Effector memory CD8-positive, alpha-beta T cell (primary cell): ENCODE data around the gene CFAP251.
"Not testable (repeated sequence)": the region's sequence is repeated elsewhere in the genome, so short reads cannot be mapped to it uniquely, and the experiment has no call there.

Source experiments
- ATAC-seq: fragments of 150-1000 bp; cut with Tn5 transposase; replicated peaks from 2 replicates; pipeline ENCODE4 v1.10.0; 2021; ENCODE audit warnings: mild to moderate bottlenecking, moderate library complexity
- DNase-seq, 3 experiments: peaks; one replicate each; pipeline ENCODE4 v3.0.0; 2021
- H3K27ac Mint-ChIP-seq, 2 donors: one replicate each; pipeline ENCODE4 v1.8.0; 2022; ENCODE audit warnings: mild to moderate bottlenecking in 2 of 2, mixed read lengths in 2 of 2, moderate library complexity in 2 of 2
- H3K27me3 Mint-ChIP-seq, 2 donors: one replicate each; pipeline ENCODE4 v1.8.0; 2022; ENCODE audit warnings: mixed read lengths in 2 of 2
- H3K36me3 Mint-ChIP-seq: one replicate; pipeline ENCODE4 v1.8.0; 2022; ENCODE audit warnings: mild to moderate bottlenecking, moderate library complexity, mixed read lengths; ENCODE audit not compliant: insufficient read depth
- H3K4me1 Mint-ChIP-seq, 2 donors: one replicate each; pipeline ENCODE4 v1.8.0; 2022; ENCODE audit warnings: low read depth in 2 of 2, mixed read lengths in 2 of 2
- H3K4me3 Mint-ChIP-seq, 2 donors: one replicate each; pipeline ENCODE4 v1.8.0; 2022; ENCODE audit warnings: mild to moderate bottlenecking in 2 of 2, mixed read lengths in 2 of 2, moderate library complexity in 2 of 2
- H3K9me3 Mint-ChIP-seq, 2 donors: one replicate each; pipeline ENCODE4 v1.8.0; 2022; ENCODE audit warnings: mixed read lengths in 2 of 2

The CFAP251 gene

GRCh38 chr12:121889661-121890060 is 28.7 kb upstream of the CFAP251 start:
- Mint-ChIP-seq H3K36me3 (peaks cover 27% of the 10 kb centered on the region), H3K27ac (peak overlapping the region; percentile 97 to 98), H3K4me3 (peak overlapping the region; percentile 95 to 97), H3K4me1 (peaks cover 27 to 35% of the 10 kb centered on the region in 2 donors)
- DNase-seq, H3K9me3 Mint-ChIP-seq, ATAC-seq, H3K27me3 Mint-ChIP-seq: not testable (repeated sequence)

- Mint-ChIP-seq H3K27me3 (no peaks in the 10 kb centered on the region), H3K36me3 (peaks cover 53% of the 10 kb centered on the region), H3K27ac (peak overlapping the region in 1 of 2 donors; percentile 72), H3K4me3 (no peak overlapping the region), H3K4me1 (peaks cover 31 to 35% of the 10 kb centered on the region in 2 donors), H3K9me3 (no peaks in the 10 kb centered on the region)
- ATAC-seq (no peak), DNase-seq (no peak)
Measured at GRCh38 chr12:121892673-121893561, 25.5 kb upstream of the CFAP251 start.

GRCh38 chr12:121893961-121894460 is 24.4 kb upstream of the CFAP251 start:
- Mint-ChIP-seq H3K36me3 (peaks cover 55% of the 10 kb centered on the region), H3K27ac (peak overlapping the region; percentile 21 to 72), H3K4me1 (peaks cover 25 to 27% of the 10 kb centered on the region in 2 donors), H3K4me3 (no peak overlapping the region), H3K27me3 (no peaks in the 10 kb centered on the region), H3K9me3 (no peaks in the 10 kb centered on the region)
- no peak for DNase-seq
- no peak for ATAC-seq

GRCh38 chr12:121894633-121895032 is 23.8 kb upstream of the CFAP251 start:
- Mint-ChIP-seq H3K4me1 (peaks cover 20 to 21% of the 10 kb centered on the region in 2 donors), H3K36me3 (peaks cover 56% of the 10 kb centered on the region), H3K9me3 (no peaks in the 10 kb centered on the region), H3K4me3 (no peak overlapping the region), H3K27me3 (no peaks in the 10 kb centered on the region), H3K27ac (peak overlapping the region in 1 of 2 donors; percentile 72)
- ATAC-seq (no peak), DNase-seq (no peak)

GRCh38 chr12:121898287-121898686 is 20.1 kb upstream of the CFAP251 start:
- ATAC-seq = no peak
- H3K27ac Mint-ChIP-seq = no peak overlapping the region
- H3K36me3 Mint-ChIP-seq = peaks cover 72% of the 10 kb centered on the region

GRCh38 chr12:121899590-121899989 is 18.8 kb upstream of the CFAP251 start:
- no peaks in the 10 kb centered on the region for H3K9me3 Mint-ChIP-seq
- peaks cover 4 to 7% of the 10 kb centered on the region in 2 donors for H3K4me1 Mint-ChIP-seq
- DNase-seq (no peak), ATAC-seq (no peak)
- H3K27me3 Mint-ChIP-seq = no peaks in the 10 kb centered on the region
- no peak overlapping the region for H3K4me3 Mint-ChIP-seq
- H3K27ac Mint-ChIP-seq = no peak overlapping the region
- H3K36me3 Mint-ChIP-seq = peaks cover 85% of the 10 kb centered on the region

More at GRCh38 chr12:121898287-121898686, 20.1 kb upstream of the CFAP251 start:
- H3K4me3 Mint-ChIP-seq = no peak overlapping the region
- H3K4me1 Mint-ChIP-seq = peaks cover 14 to 15% of the 10 kb centered on the region in 2 donors
- DNase-seq = no peak
- no peaks in the 10 kb centered on the region for H3K9me3 Mint-ChIP-seq
- no peaks in the 10 kb centered on the region for H3K27me3 Mint-ChIP-seq

GRCh38 chr12:121903202-121903601 is 15.2 kb upstream of the CFAP251 start:
- Mint-ChIP-seq H3K9me3 (no peaks in the 10 kb centered on the region), H3K36me3 (peaks cover 93% of the 10 kb centered on the region), H3K4me1 (peaks cover 0 to 7% of the 10 kb centered on the region in 2 donors), H3K27ac (peak overlapping the region in 1 of 2 donors; percentile 22), H3K4me3 (no peak overlapping the region), H3K27me3 (no peaks in the 10 kb centered on the region)
- DNase-seq = no peak
- ATAC-seq = no peak

- H3K4me1 Mint-ChIP-seq = peaks cover 3 to 10% of the 10 kb centered on the region in 2 donors
- H3K27me3 Mint-ChIP-seq = no peaks in the 10 kb centered on the region
- H3K4me3 Mint-ChIP-seq = no peak overlapping the region
- ATAC-seq (no peak), DNase-seq (no peak)
- no peaks in the 10 kb centered on the region for H3K9me3 Mint-ChIP-seq
- H3K36me3 Mint-ChIP-seq = peaks cover 88% of the 10 kb centered on the region
- H3K27ac Mint-ChIP-seq = no peak overlapping the region
Measured at GRCh38 chr12:121905746-121906145, 12.6 kb upstream of the CFAP251 start.

- peak overlapping the region; percentile 35 to 64 for H3K27ac Mint-ChIP-seq
- ATAC-seq (no peak), DNase-seq (no peak)
- no peaks in the 10 kb centered on the region for H3K27me3 Mint-ChIP-seq
- H3K4me3 Mint-ChIP-seq = no peak overlapping the region
- H3K9me3 Mint-ChIP-seq = no peaks in the 10 kb centered on the region
- H3K4me1 Mint-ChIP-seq = peaks cover 3 to 6% of the 10 kb centered on the region in 2 donors
- peaks cover 90% of the 10 kb centered on the region for H3K36me3 Mint-ChIP-seq
Measured at GRCh38 chr12:121908702-121909101, 9.7 kb upstream of the CFAP251 start.

GRCh38 chr12:121911824-121912585 is 6.4 kb upstream of the CFAP251 start:
- Mint-ChIP-seq H3K4me1 (peaks cover 3 to 6% of the 10 kb centered on the region in 2 donors), H3K36me3 (peaks cover 73% of the 10 kb centered on the region), H3K9me3 (no peaks in the 10 kb centered on the region), H3K27ac (peak overlapping the region in 1 of 2 donors; percentile 64), H3K4me3 (no peak overlapping the region), H3K27me3 (no peaks in the 10 kb centered on the region)
- DNase-seq (no peak), ATAC-seq (no peak)

GRCh38 chr12:121915841-121916321 is 2.5 kb upstream of the CFAP251 start:
- Mint-ChIP-seq H3K27me3 (no peaks in the 10 kb centered on the region), H3K36me3 (peaks cover 53% of the 10 kb centered on the region), H3K9me3 (no peaks in the 10 kb centered on the region), H3K27ac (peak overlapping the region in 1 of 2 donors; percentile 95), H3K4me3 (no peak overlapping the region), H3K4me1 (peaks cover 7 to 12% of the 10 kb centered on the region in 2 donors)
- ATAC-seq (no peak), DNase-seq (no peak)

- no peak for ATAC-seq
Measured at GRCh38 chr12:121916719-121917118, 1.7 kb upstream of the CFAP251 start.

GRCh38 chr12:121918679-121919038 is 267 bp downstream of the CFAP251 start:
- DNase-seq (no peak), ATAC-seq (peak; percentile 1)
- Mint-ChIP-seq H3K27ac (peak overlapping the region; percentile 86 to 95), H3K36me3 (peaks cover 29% of the 10 kb centered on the region), H3K4me1 (peaks cover 7 to 9% of the 10 kb centered on the region in 2 donors), H3K4me3 (peak overlapping the region; percentile 70 to 87), H3K9me3 (no peaks in the 10 kb centered on the region), H3K27me3 (no peaks in the 10 kb centered on the region)

More at GRCh38 chr12:121916719-121917118, 1.7 kb upstream of the CFAP251 start:
- Mint-ChIP-seq H3K4me1 (peaks cover 7 to 12% of the 10 kb centered on the region in 2 donors), H3K4me3 (no peak overlapping the region), H3K9me3 (no peaks in the 10 kb centered on the region), H3K27me3 (no peaks in the 10 kb centered on the region), H3K27ac (peak overlapping the region in 1 of 2 donors; percentile 95), H3K36me3 (peaks cover 45% of the 10 kb centered on the region)
- DNase-seq = no peak
